ENCODE results near the gene COL6A1.
"Not testable (repeated sequence)": the region's sequence is repeated elsewhere in the genome, so short reads cannot be mapped to it uniquely, and the experiment has no call there.

The COL6A1 gene

DNA sequence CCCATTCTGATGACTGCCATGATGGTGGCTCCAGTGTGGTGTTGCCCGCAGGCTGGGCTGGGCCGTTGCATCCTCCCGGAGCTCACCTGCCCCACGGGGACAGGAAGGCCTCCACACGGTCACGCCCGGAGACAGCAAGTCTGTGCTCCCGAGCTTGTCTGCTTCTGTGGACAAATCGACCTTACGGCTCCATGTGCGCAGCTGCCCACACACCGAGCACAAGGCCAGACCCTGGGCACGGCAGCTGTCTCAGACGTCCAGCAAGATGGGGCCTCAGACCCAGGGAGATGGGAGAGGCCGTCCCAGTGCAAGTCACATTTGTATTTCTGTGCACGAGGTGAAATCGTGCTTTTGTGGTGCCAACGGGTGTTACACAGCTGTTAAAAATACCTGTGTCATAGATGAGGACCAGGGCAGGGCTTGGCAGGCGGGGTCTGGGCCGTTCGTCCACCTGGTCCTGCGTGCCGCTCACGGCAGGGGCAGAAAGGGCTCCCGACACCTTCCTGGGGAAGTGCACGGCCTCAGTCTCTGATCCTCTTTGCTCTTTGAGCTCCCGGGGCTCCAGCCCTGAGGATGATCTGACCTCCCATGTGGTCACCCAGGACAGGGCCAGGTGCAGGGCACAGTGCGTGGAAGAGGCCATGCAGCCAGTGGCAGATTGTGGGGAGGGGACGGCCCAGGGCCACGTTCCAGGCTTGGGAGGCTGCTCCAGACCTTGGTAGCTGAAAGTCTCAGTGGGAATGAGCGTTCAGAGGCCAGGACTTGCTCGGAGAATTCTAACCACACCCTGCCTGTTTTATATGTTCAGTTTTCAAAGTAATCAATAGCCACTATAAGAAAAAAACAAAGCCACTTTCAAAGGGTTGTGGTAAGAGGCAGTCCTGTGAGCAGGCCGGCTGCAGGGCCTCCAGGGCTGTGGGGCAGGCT lies 13.5 kb downstream of the COL6A1 start:
- DNase-seq = no peak

DNA sequence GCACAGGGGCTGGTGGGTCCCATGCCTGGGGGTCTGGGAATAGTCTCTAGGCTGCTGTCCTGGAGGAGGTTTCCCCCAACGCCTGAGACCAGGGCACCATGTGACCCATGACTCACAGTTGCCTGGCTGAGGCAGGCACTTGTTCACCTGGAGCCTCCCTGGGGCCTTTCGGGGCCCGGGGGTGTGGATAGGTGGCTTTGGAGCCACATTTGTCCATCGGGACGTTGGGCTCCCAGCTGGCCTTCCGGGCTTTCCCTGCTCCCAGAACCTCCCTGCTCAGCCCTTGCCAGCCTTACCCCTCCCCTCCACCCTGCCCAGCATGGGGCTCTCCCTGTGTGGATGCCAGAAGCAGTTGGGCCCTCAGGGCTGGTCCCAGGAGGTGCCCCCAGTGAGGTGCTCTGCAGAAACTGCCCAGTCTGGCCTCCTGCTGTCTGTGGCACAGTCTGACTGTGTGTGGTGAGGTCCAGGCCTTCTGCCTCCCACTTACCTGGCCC lies 14.2 kb downstream of the COL6A1 start:
- no peak for DNase-seq

DNA sequence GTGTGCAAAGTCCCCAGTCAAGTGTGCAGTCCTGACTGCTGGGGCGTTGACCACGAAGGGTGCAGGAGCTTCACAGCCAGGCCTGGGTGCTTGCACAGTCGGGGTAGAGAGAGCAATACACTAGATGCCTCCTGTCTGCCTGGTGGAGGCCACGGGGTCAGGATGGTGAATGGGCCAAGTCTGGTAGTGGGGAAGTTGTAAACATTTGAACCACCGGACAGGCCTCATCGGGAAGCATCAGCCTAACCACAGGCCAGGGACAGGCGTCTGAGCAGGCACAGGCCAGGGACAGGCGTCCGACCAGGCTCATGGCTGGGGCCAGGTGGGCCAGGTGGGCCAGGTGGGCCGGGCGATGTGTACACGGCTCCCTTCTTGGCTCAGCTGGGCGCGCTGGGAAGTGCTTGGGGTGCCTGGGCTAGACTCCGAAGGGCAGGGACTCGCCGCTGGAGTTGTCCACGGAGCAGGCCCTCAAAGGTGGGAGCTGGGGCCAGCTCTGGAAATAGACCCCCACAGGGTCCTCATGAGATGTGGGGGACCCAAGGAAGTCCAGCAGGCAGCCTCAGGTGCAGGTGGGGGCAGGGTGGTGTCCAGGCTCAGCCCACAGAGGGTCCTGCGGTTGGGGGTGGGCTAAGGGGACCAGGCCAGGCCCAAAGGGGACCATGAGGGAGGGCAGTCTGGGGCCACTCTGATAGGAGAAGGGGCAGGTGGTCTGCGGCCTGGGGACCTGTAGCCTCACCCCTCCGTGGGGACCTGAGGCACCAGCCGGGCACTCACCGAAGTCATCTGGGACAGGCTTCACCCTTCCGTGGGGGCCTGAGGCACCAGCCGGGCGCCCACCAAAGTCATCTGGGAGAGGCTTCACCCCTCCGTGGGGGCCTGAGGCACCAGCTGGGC lies 15.0 kb downstream of the COL6A1 start:
- DNase-seq = no peak

DNA sequence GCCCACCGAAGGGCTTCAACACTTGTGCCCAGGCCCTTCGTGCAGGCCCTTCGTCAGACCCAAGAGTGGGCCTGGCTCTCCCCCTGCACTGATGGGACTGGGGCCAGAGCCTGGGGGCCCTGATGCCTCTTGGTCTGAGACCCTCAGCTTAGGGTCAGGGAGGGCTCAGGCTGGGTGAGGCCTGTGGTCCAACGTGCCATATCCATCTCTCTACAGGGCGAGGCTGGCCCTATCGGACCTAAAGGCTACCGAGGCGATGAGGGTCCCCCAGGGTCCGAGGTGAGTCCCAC lies 15.6 kb downstream of the COL6A1 start:
- DNase-seq = no peak

DNA sequence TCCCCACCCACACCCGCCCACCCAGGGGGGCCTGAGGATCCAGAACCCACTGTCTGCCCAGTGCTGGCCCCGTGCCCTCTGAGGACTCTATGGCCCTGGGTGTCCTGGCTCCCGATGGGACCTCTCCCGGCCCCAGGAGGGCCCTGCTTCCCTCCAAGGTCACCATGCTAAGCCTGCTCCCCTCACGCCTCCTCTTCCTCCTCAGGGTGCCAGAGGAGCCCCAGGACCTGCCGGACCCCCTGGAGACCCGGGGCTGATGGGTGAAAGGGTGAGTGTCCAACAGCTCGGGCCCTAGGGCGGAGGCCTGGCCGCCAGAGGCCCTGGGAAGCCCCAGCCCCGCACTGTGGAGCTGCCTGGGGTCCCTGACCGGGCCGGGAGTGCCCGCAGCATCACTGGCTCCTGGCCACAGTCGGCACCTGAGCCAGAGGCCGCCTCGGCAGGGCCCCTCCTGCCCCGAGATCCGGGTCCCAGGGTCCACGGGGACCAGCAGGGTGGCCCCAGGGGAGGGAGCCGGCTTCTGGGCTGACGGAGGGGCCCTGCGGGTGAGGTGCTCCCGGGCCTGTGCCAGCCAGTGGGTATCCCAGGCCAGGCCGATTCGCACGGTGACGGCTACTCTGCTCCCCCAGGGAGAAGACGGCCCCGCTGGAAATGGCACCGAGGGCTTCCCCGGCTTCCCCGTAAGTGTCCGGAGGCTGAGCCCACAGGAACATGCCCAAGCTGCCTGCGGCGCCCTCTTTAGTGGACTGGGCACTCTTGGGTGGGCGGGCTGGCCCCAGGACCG lies 16.1 kb downstream of the COL6A1 start:
- DNase-seq = no peak

DNA sequence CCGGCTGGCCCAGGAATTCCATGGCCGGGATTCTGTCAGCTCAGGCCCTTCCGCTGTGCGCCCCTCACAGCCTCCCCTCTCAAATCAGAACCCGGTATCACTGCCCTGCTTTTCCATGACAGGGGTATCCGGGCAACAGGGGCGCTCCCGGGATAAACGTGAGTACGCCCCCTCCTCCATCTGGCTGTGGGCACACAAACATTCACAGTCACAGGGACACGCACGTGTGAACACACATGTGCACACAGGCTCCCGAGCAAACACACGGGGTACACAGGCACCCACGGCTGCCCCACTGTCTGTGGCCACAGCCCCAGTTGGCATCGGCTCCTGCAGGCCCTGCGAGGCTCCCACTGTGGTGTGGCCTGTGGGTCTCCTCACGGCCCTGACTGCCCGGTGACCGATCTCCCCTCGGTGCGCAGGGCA lies 16.7 kb downstream of the COL6A1 start:
- no peak for DNase-seq

DNA sequence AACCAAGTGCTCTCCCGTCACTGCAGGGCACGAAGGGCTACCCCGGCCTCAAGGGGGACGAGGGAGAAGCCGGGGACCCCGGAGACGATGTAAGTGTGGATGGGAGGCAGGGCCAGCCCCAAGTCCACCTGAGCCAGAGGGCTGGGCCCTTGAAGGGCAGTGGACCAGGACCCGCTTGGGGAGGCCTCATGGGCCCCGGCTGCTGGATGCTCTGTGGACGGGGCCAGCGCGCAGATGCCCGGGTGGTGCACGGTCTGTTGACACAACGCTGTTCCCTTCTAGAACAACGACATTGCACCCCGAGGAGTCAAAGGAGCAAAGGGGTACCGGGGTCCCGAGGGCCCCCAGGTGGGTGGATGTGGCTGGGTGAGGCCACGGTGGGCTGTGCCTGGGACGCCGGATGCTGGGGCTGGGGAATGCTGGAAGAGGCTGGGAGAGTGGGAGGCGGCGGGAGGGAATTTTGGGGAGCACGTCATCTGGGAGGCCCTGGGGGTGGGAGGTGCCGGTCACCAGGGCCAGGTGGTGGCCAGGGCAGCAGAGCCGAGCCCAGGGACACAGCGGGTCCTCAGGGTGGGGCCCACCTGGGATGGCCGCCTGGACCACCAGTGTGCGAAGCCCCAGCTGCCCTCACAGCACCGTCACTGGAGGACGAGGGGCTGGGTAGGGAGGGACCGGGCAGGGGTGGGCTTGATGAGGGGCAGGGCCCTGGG lies 17.5 kb downstream of the COL6A1 start:
- DNase-seq = no peak

DNA sequence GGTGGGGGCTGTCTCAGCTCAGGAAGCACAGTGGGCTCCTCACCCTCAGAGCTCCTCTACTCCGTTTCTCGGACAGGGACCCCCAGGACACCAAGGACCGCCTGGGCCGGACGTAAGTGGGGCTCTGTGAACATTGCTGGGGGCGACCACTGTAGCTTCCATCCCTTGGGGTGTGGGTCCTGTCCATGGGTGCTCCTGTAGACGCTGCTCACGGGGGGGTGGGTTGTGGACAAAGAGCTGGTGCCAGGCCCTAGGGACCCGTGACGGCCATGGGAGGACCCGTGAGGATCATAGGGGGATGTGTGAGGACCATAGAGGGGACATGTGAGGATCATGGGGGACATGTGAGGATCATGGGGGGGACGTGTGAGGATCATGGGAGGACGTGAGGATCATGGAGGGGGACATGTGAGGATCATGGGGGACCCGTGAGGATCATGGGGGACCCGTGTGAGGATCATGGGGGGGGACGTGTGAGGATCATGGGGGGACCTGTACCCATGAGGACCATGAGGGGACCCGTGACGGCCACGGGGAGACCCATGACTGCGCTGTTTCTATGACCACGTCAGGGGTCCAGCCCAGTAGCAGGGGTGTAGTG lies 18.1 kb downstream of the COL6A1 start:
- DNase-seq = no peak

DNA sequence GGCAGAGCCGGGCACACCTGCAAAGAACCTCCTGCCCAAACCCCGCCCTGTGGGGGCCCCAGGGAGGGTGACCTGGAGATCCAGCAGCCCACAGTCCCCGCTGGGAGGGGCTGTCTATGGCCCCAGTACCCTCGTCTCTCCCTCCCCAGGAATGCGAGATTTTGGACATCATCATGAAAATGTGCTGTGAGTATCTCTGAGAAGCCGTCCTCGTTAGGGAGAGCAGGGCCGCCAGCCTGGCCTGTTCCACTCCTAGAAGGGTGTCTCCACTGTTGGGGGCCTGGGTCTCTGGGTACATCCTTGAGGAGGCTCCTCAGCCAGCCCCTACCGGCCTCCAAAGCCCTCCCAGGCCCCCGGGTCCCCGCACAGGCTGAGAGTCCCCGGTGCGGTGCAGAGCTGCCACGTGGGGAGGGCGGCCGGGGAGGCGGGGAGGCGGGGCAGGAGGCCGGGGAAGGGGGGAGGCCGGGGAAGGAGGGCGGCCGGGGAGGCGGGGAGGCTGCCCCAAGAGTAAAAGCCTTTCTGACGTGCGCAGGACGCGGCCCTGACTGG lies 18.7 kb downstream of the COL6A1 start:
- DNase-seq = no peak

DNA sequence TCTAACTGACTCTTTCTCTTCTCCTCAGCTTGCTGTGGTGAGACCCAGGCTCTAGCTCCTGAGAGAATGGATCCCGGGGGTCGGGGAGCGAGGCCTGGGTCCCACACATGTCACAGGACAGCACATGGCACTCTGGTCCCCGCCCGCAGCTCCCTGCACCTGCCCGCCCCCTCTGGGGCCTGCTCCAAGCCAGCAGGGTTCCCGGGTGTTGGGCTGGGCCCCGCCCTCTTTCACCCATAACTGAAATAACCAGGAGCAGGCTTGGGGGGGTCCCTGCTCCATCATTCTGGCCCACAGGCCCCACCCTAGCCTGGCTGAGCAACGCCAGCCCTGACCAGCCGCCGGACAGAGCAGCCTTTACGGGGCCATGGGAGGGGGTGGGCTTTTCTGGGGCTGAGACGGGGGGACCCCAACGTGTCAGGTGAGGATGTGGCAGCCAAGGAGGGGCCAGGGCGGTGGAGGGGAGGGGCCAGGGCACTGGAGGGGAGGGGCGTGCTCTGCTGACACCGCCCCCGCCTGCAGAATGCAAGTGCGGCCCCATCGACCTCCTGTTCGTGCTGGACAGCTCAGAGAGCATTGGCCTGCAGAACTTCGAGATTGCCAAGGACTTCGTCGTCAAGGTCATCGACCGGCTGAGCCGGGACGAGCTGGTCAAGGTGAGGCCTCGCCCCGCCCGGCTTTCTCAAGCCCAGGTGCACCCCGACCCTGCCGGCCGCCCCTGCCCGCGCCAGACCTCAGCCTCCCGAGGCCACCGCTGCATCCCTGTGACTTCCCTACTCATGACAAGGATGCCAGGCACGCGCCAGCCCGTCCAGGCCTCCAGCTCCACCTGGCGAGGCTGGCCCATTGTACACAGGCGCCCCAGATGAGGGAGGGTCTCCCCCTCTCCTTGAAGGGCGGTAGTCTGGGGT lies 19.4 kb downstream of the COL6A1 start:
- no peak for DNase-seq

DNA sequence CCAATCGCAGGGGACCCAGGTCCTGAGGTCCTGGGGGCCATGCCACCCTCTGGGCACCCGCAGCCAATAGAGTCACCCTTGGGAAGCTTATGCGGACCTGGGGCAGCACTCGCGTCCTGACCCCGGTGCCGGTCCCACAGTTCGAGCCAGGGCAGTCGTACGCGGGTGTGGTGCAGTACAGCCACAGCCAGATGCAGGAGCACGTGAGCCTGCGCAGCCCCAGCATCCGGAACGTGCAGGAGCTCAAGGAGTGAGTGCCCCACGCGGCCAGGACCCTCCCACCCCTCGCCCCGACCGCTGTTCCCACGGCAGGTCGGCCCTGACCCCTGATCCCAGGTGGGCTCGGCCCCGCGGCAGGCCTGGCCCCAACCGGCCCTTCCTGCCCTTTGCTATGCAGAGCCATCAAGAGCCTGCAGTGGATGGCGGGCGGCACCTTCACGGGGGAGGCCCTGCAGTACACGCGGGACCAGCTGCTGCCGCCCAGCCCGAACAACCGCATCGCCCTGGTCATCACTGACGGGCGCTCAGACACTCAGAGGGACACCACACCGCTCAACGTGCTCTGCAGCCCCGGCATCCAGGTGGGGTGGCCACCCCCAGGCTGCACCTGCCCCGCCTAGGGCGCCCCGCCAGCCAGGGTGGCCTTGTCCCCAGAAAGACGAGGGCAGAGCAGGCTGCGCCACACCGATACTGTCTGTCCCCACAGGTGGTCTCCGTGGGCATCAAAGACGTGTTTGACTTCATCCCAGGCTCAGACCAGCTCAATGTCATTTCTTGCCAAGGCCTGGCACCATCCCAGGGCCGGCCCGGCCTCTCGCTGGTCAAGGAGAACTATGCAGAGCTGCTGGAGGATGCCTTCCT lies 20.5 kb downstream of the COL6A1 start:
- DNase-seq = no peak

DNA sequence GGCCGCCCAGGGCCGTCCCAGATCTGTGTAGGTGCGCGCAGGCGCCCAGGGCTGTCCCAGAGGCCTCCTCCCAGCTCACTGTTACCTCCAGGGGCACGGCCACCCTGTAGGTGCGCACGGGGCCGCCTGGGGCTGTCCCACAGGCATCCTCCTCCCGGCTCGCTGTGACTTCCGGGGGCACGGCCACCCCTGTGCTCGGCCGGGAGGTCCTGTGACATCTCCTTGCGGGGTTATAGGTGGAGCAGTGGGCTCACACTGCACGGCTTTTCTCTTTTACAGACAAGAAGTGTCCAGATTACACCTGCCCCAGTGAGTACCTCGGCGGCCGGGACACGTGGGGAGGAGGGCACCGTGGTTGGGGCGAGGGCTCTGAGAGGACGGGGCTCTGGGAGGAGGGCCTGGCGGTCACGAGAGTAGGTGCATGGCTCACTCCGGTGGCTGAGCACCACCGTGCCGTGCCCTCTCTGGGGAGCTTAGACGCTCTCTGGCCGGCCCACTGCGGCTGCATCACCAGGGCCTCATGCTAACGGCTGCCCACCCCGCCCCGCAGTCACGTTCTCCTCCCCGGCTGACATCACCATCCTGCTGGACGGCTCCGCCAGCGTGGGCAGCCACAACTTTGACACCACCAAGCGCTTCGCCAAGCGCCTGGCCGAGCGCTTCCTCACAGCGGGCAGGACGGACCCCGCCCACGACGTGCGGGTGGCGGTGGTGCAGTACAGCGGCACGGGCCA lies 21.4 kb downstream of the COL6A1 start:
- no peak for DNase-seq

DNA sequence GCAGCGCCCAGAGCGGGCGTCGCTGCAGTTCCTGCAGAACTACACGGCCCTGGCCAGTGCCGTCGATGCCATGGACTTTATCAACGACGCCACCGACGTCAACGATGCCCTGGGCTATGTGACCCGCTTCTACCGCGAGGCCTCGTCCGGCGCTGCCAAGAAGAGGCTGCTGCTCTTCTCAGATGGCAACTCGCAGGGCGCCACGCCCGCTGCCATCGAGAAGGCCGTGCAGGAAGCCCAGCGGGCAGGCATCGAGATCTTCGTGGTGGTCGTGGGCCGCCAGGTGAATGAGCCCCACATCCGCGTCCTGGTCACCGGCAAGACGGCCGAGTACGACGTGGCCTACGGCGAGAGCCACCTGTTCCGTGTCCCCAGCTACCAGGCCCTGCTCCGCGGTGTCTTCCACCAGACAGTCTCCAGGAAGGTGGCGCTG lies 22.0 kb downstream of the COL6A1 start:
- no peak for DNase-seq

DNA sequence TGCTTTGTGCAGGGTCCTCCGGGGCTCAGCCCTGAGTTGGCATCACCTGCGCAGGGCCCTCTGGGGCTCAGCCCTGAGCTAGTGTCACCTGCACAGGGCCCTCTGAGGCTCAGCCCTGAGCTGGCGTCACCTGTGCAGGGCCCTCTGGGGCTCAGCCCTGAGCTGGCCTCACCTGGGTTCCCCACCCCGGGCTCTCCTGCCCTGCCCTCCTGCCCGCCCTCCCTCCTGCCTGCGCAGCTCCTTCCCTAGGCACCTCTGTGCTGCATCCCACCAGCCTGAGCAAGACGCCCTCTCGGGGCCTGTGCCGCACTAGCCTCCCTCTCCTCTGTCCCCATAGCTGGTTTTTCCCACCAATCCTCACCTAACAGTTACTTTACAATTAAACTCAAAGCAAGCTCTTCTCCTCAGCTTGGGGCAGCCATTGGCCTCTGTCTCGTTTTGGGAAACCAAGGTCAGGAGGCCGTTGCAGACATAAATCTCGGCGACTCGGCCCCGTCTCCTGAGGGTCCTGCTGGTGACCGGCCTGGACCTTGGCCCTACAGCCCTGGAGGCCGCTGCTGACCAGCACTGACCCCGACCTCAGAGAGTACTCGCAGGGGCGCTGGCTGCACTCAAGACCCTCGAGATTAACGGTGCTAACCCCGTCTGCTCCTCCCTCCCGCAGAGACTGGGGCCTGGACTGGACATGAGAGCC lies 22.7 kb downstream of the COL6A1 start:
- no peak for DNase-seq

DNA sequence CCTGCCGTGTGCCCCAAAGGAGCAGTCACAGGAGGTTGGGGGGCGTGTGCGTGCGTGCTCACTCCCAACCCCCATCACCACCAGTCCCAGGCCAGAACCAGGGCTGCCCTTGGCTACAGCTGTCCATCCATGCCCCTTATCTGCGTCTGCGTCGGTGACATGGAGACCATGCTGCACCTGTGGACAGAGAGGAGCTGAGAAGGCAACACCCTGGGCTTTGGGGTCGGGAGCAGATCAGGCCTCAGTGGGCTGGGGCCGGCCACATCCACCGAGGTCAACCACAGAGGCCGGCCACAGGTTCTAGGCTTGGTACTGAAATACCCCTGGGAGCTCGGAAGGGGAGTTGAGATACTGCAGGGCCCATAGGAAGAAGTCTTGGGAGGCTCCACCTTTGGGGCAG lies 23.5 kb downstream of the COL6A1 start:
- DNase-seq = no peak

DNA sequence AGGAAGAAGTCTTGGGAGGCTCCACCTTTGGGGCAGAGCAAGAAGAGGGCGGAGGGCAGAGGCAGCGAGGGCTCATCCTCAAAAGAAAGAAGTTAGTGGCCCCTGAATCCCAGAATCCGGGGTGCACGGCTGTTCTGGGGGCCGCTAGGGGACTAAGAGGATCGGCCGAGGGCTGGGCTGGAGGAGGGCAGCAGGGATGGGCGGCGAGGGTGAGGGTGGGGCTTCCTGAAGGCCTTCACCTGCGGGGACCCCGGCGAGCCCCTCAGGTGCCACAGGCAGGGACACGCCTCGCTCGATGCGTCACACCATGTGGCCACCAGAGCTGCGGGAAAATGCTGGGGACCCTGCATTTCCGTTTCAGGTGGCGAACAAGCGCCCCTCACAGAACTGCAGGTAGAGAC lies 23.9 kb downstream of the COL6A1 start:
- no peak for DNase-seq

DNA sequence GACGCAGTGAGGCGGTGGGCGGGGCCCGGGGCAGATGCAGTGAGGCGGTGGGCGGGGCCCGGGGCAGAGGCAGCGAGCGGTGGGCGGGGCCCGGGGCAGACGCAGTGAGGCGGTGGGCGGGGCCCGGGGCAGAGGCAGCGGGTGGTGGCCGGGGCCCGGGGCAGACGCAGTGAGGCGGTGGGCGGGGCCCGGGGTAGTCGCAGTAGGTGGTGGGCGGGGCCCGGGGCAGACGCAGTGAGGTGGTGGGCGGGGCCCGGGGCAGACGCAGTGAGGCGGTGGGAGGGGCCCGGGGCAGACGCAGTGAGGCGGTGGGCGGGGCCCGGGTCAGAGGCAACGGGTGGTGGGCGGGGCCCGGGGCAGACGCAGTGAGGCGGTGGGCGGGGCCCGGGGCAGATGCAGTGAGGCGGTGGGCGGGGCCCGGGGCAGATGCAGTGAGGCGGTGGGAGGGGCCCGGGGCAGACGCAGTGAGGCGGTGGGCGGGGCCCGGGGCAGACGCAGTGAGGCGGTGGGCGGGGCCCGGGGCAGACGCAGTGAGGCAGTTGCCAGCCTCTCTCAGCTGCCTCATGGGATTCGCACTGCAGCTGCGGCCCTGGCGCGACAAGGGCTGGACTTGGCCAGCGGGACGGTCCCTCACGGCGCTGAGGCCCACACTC lies 24.4 kb downstream of the COL6A1 start:
- not testable (repeated sequence) for DNase-seq
